GM18526 (cell line): ENCODE data around the gene ZP3.
"Not testable (repeated sequence)": the region's sequence is repeated elsewhere in the genome, so short reads cannot be mapped to it uniquely, and the experiment has no call there.

Experiments used
- POLR2A ChIP-seq: IDR thresholded peaks from 3 replicates; pipeline ENCODE4 v1.6.1; 2011; ENCODE audit not compliant: insufficient read length; ENCODE audit errors: extremely low read depth

Gene ZP3

GRCh38 chr7:76428868-76429805, 4.4 kb downstream of the ZP3 start:
- TF ChIP-seq POLR2A: no peak

GRCh38 chr7:76430211-76430610, 5.5 kb downstream of the ZP3 start:
- TF ChIP-seq POLR2A: no peak

GRCh38 chr7:76430836-76431235, 6.1 kb downstream of the ZP3 start:
- TF ChIP-seq POLR2A: no peak

GRCh38 chr7:76461464-76462101, 36.8 kb downstream of the ZP3 start, which contains the start of gene DTX2:
DTX2 (plus strand) TSS chr7:76461709; CDS start chr7:76480510, 18,801 bp downstream.
- not testable (repeated sequence) for TF ChIP-seq POLR2A
